VCaP (cell line): ENCODE results near the gene GRIN3A.
"Not testable (repeated sequence)": the region's sequence is repeated elsewhere in the genome, so short reads cannot be mapped to it uniquely, and the experiment has no call there.

Experiments used
- H3K27ac ChIP-seq: fragments of 450-650 bp; 2 replicates; pipeline ENCODE4 v1.5.1; 2017
- TF ChIP-seq, protein P1 (sequence below): fragments of 450-650 bp; conservative IDR thresholded peaks from 2 replicates; pipeline ENCODE4 v1.5.1; 2017; ENCODE audit warnings: mild to moderate bottlenecking, moderate library complexity

GRIN3A gene

DNA sequence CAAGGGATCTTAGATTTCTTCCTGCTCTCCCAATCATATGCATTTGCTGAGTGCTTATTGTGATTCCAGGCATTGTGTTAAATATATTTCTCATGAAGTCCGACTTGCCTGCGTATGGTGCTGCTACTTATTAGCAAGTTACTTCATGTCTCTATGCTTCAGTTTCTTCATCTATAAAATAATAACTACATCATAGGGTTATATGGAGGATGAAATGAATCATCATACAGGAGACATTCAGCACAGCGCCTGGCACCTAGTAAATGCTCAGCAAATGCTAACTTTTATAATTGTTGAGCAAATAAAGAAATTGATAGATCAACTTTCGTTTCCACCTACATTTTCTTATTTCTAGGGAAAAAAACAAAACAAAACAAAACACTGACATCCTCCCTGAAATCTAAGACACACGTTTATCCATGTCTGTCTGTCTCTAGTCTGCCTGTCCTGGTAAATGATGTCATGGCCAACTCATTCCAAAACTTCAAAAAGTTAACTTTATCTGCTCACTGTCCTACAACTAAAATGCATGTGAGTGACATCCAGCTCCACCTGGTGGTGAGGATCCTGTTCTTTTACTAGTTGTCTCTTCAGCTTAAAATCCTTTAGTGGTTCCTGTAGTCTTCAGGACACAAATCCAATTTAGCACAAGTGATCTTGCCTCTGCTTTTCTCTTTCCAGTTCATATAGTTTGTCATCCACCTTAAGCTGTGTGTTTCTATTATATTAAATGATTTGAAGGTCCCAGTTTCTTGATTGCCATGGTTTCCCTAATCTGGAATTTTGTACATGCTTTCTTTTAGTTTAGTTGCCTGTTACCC lies 171.3 kb downstream of the GRIN3A start:
- TF ChIP-seq, protein P1, sequence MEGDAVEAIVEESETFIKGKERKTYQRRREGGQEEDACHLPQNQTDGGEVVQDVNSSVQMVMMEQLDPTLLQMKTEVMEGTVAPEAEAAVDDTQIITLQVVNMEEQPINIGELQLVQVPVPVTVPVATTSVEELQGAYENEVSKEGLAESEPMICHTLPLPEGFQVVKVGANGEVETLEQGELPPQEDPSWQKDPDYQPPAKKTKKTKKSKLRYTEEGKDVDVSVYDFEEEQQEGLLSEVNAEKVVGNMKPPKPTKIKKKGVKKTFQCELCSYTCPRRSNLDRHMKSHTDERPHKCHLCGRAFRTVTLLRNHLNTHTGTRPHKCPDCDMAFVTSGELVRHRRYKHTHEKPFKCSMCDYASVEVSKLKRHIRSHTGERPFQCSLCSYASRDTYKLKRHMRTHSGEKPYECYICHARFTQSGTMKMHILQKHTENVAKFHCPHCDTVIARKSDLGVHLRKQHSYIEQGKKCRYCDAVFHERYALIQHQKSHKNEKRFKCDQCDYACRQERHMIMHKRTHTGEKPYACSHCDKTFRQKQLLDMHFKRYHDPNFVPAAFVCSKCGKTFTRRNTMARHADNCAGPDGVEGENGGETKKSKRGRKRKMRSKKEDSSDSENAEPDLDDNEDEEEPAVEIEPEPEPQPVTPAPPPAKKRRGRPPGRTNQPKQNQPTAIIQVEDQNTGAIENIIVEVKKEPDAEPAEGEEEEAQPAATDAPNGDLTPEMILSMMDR: peak; percentile 81
- H3K27ac ChIP-seq: no peak overlapping the region

DNA sequence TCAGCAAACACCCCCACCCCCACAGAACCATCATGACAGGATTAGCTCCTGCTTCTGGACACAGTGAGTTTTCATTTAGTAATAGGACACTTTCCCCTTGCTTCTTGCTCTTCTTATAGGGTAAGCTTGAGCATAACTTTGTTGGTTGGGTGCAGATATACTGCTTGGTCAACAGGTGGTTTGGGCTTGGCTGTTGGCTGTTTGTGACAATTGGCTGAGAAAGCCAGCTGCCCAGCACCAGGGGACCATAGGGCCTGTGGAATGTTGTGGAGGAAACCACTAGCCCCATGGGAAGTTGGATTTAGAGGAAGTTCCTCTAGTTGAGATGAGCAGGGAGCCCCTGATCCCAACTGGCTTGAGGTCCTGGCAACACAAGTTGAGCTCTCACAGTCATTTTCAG lies 174.2 kb downstream of the GRIN3A start:
- no peak overlapping the region for H3K27ac ChIP-seq
- TF ChIP-seq, protein P1: no peak

DNA sequence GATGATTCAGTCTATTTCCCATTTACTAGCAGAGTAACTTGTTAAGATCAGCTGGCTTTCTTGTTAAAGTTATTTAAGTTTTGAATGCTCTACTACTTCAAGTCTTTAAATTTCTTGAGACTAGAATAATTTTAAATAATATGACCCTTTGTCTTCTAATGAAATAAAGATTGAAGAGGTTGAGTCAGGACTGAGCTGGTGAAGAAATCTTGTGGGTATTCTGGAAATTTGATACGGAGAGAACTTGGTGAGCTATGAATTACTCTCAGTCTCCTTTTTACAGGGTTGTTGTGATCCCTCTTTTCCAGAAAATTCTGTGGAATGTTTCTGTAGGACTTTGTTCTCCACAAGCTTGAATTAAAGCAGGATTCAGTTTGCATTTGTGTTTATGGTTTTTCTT lies 175.5 kb downstream of the GRIN3A start:
- H3K27ac ChIP-seq: no peak overlapping the region
- TF ChIP-seq, protein P1: no peak

DNA sequence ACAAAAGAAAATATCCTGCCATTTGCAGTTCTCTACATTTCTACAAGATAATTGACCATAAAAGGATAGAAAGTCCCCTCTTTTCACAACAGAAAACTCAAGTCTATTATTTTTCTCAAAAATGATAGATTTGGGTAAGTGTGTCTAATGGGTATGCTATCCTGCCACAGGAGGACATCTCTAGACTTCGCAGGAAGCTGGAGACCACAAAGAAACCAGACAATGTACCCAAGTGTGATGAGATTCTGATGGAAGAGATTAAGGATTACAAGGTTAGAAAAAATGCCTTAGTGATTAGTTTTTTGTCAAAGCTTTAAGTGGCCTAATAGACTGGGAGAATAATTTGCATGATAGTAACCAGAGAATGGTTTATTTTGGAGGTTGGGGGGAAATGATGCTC lies 176.7 kb downstream of the GRIN3A start:
- no peak overlapping the region for H3K27ac ChIP-seq

DNA sequence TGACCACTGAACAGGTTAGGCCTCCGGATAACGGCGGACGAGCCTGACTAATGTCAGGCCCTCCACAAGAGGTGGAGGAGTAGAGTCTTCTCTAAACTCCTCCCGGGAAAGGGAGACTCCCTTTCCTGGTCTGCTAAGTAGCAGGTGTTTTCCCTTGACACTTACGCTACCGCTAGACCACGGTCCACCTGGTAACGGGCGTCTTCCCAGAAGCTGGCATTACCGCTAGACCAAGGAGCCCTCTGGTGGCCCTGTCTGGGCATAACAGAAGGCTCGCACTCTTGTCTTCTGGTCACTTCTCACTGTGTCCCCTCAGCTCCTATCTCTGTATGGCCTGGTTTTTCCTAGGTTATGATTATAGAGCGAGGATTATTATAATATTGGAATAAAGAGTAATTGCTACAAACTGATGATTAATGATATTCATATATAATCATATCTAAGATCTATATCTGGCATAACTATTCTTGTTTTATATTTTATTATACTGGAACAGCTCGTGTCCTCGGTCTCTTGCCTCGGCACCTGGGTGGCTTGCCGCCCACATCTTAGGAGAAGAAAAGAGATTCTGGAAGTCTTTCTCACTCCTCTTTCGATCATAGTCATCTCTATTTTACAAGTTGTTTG lies 188.9 kb downstream of the GRIN3A start:
- TF ChIP-seq, protein P1: peak; percentile 43
- not testable (repeated sequence) for H3K27ac ChIP-seq

More for the DNA sequence above, 176.7 kb downstream of the GRIN3A start:
- TF ChIP-seq, protein P1: no peak

DNA sequence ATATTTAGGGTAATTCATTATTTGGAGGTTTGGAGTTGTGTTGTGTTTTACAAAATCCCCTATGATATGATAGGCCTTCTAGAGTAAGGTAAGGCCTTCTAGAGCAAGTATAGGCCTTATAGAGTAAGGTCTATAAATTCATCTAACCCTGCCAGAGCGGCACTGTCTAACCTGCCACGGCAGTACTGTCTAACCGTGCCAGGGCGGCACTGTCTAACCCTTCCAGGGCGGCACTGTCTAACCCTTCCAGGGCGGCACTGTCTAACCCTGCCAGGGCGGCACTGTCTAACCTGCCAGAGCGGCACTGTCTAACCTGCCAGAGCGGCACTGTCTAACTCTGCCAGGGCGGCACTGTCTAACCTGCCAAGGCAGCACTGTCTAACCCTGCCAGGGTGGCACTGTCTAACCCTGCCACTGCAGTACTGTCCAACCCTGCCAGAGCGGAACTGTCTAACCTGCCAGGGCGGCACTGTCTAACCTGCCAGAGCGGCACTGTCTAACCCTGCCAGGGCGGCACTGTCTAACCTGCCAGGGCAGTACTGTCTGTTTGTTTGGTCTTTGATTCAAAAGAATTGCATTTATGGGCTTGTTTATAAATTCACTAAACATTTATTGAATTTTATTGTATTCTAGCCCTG lies 195.2 kb downstream of the GRIN3A start:
- peak overlapping the region; percentile 77 for H3K27ac ChIP-seq
- TF ChIP-seq, protein P1: 0 out of 2 replicates have a peak, but pooled peaks have one; percentile 13

DNA sequence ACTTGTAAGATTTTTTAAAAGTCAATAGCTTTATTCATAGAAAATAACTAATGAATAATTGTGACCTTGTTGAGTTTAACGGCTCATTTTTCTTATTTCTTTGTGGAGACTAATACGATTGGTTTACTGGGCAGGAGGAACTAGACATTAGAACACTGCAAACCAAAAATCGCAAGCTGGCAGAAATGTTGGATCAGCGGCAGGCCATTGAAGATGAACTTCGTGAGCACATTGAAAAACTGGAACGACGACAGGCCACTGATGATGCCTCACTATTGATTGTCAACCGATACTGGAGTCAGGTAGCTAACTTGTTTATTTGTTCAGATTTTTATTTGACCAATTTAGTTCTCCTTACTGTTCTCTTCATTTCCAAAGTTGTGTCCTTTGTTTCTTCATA lies 198.4 kb downstream of the GRIN3A start:
- TF ChIP-seq, protein P1: no peak
- no peak overlapping the region for H3K27ac ChIP-seq
